GM12878 (cell line): Measurements from ENCODE around the gene CPLX4. TPM values are rescaled to one million over a fixed set of nuclear protein-coding genes. Genes with fewer than 3 reads are reported as not detected.

Experiments
- ATAC-seq: fragments of 200-7000 bp; cut with Tn5 transposase; 3 replicates; pipeline ENCODE4 v1.9.1; 2020; ENCODE audit warnings: mild to moderate bottlenecking, moderate library complexity
- BruUV-seq: library from RNA; stranded (reverse); fragments of 400-500 nt; replicated peaks from 2 replicates; lab custom pipeline; 2021; lab: Mats Ljungman, UMichigan
- CTCF ChIA-PET: fragments of 300-600 bp; sonication (Branson Sonifier 250); formaldehyde crosslinking; extraction: SDS; loops from one replicate; lab custom pipeline; 2021; ENCODE audit warnings: inconsistent platforms; lab: Yijun Ruan, JAX
- POLR2A ChIA-PET: fragments of 350-600 bp; formaldehyde crosslinking; extraction: SDS; loops from one replicate; lab custom pipeline; 2021; ENCODE audit warnings: inconsistent platforms; lab: Charles Lee
- RAD21 ChIA-PET: fragments of 300-600 bp; sonication (Branson Sonifier 250); formaldehyde crosslinking; loops from one replicate; lab custom pipeline; 2023; ENCODE audit warnings: antibody characterized with exemption; ENCODE audit not compliant: unreplicated experiment; lab: Charles Lee
- SMC1A ChIA-PET: fragments of 300-600 bp; sonication (Branson Sonifier 250); formaldehyde crosslinking; loops from one replicate; lab custom pipeline; 2023; ENCODE audit not compliant: unreplicated experiment, uncharacterized antibody; lab: Charles Lee
- DNase-seq: peaks from one replicate; pipeline ENCODE4 v3.0.0-alpha.2; 2011; ENCODE audit warnings: low read depth, low spot score
- FAIRE-seq: peaks from 3 replicates; lab custom pipeline; 2011; peaks lifted over from hg19 to GRCh38; lab: Jason Lieb, UNC
- H2AFZ ChIP-seq: 2 replicates; pipeline ENCODE4 v1.6.0; 2011; ENCODE audit warnings: low read depth, low read length, control low read depth; ENCODE audit not compliant: control insufficient read depth
- H3K27ac ChIP-seq: 2 replicates; pipeline ENCODE4 v1.5.1; 2011; ENCODE audit warnings: control low read depth; ENCODE audit not compliant: control insufficient read depth, insufficient read depth
- H3K27me3 ChIP-seq, 2 experiments: replicated peaks in 1 of 2; 2 replicates each; pipeline versions ENCODE4 v1.6.0 to v1.6.1; 2011; ENCODE audit warnings: low read length in 1 of 2; ENCODE audit not compliant: control insufficient read depth in 2 of 2, insufficient read depth in 2 of 2
- H3K36me3 ChIP-seq, 2 experiments: 2 replicates each; pipeline ENCODE4 v1.5.1; 2011; ENCODE audit warnings: low read length in 1 of 2; ENCODE audit not compliant: control insufficient read depth in 2 of 2, insufficient read depth in 2 of 2
- H3K4me1 ChIP-seq: 2 replicates; pipeline ENCODE4 v1.6.1; 2011; ENCODE audit warnings: mild to moderate bottlenecking, low read length, moderate library complexity, mixed read lengths; ENCODE audit not compliant: control insufficient read depth, insufficient read depth
- H3K4me2 ChIP-seq: 2 replicates; pipeline ENCODE4 v1.6.0; 2011; ENCODE audit warnings: control low read depth; ENCODE audit not compliant: control insufficient read depth, insufficient read depth
- H3K4me3 ChIP-seq: fragments of 200-600 bp; sonication (generic); 2 replicates; pipeline ENCODE4 v1.5.1; 2016
- H3K79me2 ChIP-seq: 2 replicates; pipeline ENCODE4 v1.6.0; 2011; ENCODE audit warnings: low read length; ENCODE audit not compliant: control insufficient read depth, insufficient read depth
- H3K9ac ChIP-seq: 2 replicates; pipeline ENCODE4 v1.8.0; 2011; ENCODE audit warnings: low read length, control low read depth, mixed read lengths; ENCODE audit not compliant: control insufficient read depth, insufficient read depth
- H3K9me3 ChIP-seq: replicated peaks from 3 replicates; pipeline ENCODE4 v1.5.1; 2011; ENCODE audit warnings: mild to moderate bottlenecking, low read length; ENCODE audit not compliant: control insufficient read depth, insufficient read depth
- H4K20me1 ChIP-seq: 2 replicates; pipeline ENCODE4 v1.6.0; 2011; ENCODE audit not compliant: control insufficient read depth, insufficient read depth
- BACH1 ChIP-seq: fragments of 450-650 bp; IDR thresholded peaks from 2 replicates; pipeline ENCODE4 v1.6.1; 2017; ENCODE audit warnings: mild to moderate bottlenecking, borderline replicate concordance
- BCL3 ChIP-seq: IDR thresholded peaks from 2 replicates; pipeline ENCODE4 v1.6.1; 2011; ENCODE audit warnings: borderline replicate concordance, low read depth, mild to moderate bottlenecking, moderate library complexity, low read length; ENCODE audit not compliant: insufficient read depth, poor library complexity, severe bottlenecking
- CREB1 ChIP-seq: IDR thresholded peaks from 2 replicates; pipeline ENCODE4 v1.6.1; 2012; ENCODE audit warnings: low read depth, mild to moderate bottlenecking, inconsistent platforms
- HDAC6 ChIP-seq: fragments of 200-600 bp; sonication (generic); IDR thresholded peaks from one replicate; pipeline ENCODE4 v1.8.0; 2017; ENCODE audit warnings: antibody characterized with exemption; ENCODE audit not compliant: unreplicated experiment
- NFYA ChIP-seq: IDR thresholded peaks from 2 replicates; pipeline ENCODE4 v1.6.1; 2011; ENCODE audit warnings: low read depth, mild to moderate bottlenecking, low read length, improper control_type of control experiment, borderline replicate concordance
- PKNOX1 ChIP-seq: fragments of 450-650 bp; IDR thresholded peaks from 2 replicates; pipeline ENCODE4 v1.6.1; 2016; ENCODE audit warnings: mild to moderate bottlenecking
- SKIL ChIP-seq: fragments of 450-650 bp; IDR thresholded peaks from 2 replicates; pipeline ENCODE4 v1.6.1; 2017; ENCODE audit warnings: mild to moderate bottlenecking, low read depth, inconsistent platforms; ENCODE audit not compliant: poor library complexity, severe bottlenecking
- SMC3 ChIP-seq: IDR thresholded peaks from 2 replicates; pipeline ENCODE4 v1.6.1; 2011; ENCODE audit warnings: low read length, improper control_type of control experiment, borderline replicate concordance
- USF2 ChIP-seq: IDR thresholded peaks from 2 replicates; pipeline ENCODE4 v1.6.1; 2011; ENCODE audit warnings: low read depth, low read length, improper control_type of control experiment, borderline replicate concordance
- WGBS: methylation state at CpG from one replicate; pipeline ENCODE4 v1.1.6; 2016; ENCODE audit warnings: low lambda C conversion rate; ENCODE audit not compliant: insufficient replicate concordance, insufficient coverage; ENCODE audit errors: missing lambda C conversion rate; 5-methylcytosine and 5-hydroxymethylcytosine counted together
- in situ Hi-C: fragments of 300-500 bp; cut with MboI; formaldehyde crosslinking; loops from 9 replicates; pipeline ENCODE4 v1.14.3; 2018; ENCODE audit warnings: mixed read lengths
- intact Hi-C: fragments of 100-400 bp; cut with micrococcal nuclease; formaldehyde crosslinking; loops from one replicate; pipeline ENCODE4 v1.14.2; 2022; ENCODE audit not compliant: unreplicated experiment
- polyA plus RNA-seq, 11 experiments: library from polyadenylated mRNA; depleted of rRNA in 4 of 11; unstranded in 6 of 11; stranded (reverse) in 5 of 11; fragments of >200 nt; fragmentation: Nextera tagmentation in 4 of 11; fragmentation: Illumina TruSeq in 1 of 11; extraction: Ambion mirVana in 4 of 11; extraction: Trizol in 1 of 11; gene quantifications; 1 replicate in 1 of 11; 2 replicates in 10 of 11; pipeline versions ENCODE4 v1.2.1 to v1.2.3, GENCODE V29; 2011 to 2016; ENCODE audit warnings: inconsistent platforms in 2 of 11, missing spikeins in 2 of 11, low read depth in 1 of 11
- total RNA-seq, 4 experiments: library from RNA; depleted of rRNA in 3 of 4; stranded (reverse); fragments of >200 nt in 3 of 4; fragmentation: Illumina TruSeq in 1 of 4; extraction: Trizol in 1 of 4; gene quantifications; 2 replicates each; pipeline versions ENCODE4 v1.2.1 to v1.2.3, GENCODE V29; 2013 to 2021

CPLX4 gene
- total and polyA plus RNA-seq, 10 of the 15 experiments (the other 5 are each of a cell fraction or from before 2014, with no cell fraction given): not detected

- RAD21 ChIA-PET: no interaction called here
- Histone ChIP-seq H4K20me1 (no peaks in the 10 kb centered on the region), H3K4me2 (no peak overlapping the region), H3K36me3 (no peaks in the 10 kb centered on the region), H3K9me3 (no peaks in the 10 kb centered on the region; the same call in 2 of the 3 replicates), H3K4me1 (no peaks in the 10 kb centered on the region), H3K4me3 (no peak overlapping the region), H3K79me2 (no peaks in the 10 kb centered on the region), H3K27ac (no peak overlapping the region), H3K9ac (no peak overlapping the region), H2AFZ (no peak overlapping the region), H3K27me3 (peaks cover 17 to 29% of the 10 kb centered on the region in 2 experiments)
- FAIRE-seq (no peak), DNase-seq (no peak), ATAC-seq (no peak)
- in situ Hi-C loops: no loop called here
- POLR2A ChIA-PET: no interaction called here
- no TSS peak for BruUV-seq
- TF ChIP-seq SMC3 (no peak), HDAC6 (no peak), PKNOX1 (no peak)
- 36% methylated on average over 5 of the region's 5 CpGs for WGBS
- intact Hi-C loops: no loop called here
- SMC1A ChIA-PET: no interaction called here
- CTCF ChIA-PET: no interaction called here
Measured at GRCh38 chr18:59276047-59276446, 42.4 kb downstream of the CPLX4 start.

- RAD21 ChIA-PET: no interaction called here
- no peak overlapping the region for H3K4me3 ChIP-seq
- in situ Hi-C loops (no loop called here), intact Hi-C loops (no loop called here)
- no peak for ATAC-seq
- no peak overlapping the region for H3K4me2 ChIP-seq
- no peaks in the 10 kb centered on the region for H3K36me3 ChIP-seq
- H3K79me2 ChIP-seq: no peaks in the 10 kb centered on the region
- FAIRE-seq: no peak
- no peak overlapping the region for H3K9ac ChIP-seq
- no peaks in the 10 kb centered on the region; the same call in 2 of the 3 replicates for H3K9me3 ChIP-seq
- H3K4me1 ChIP-seq: no peaks in the 10 kb centered on the region
- H3K27ac ChIP-seq: no peak overlapping the region
- no peaks in the 10 kb centered on the region for H4K20me1 ChIP-seq
- WGBS: 1% methylated on average over 6 of the region's 6 CpGs
- CTCF ChIA-PET: no interaction called here
- no peak for DNase-seq
- H2AFZ ChIP-seq: no peak overlapping the region
- BruUV-seq: no TSS peak
- H3K27me3 ChIP-seq: peaks cover 20 to 32% of the 10 kb centered on the region in 2 experiments
- SMC1A ChIA-PET: interaction anchor here (1.4 kb wide), 1 partner anchor 26 kb away, joined by 4 read pairs; no protein-coding TSS in a partner anchor
- POLR2A ChIA-PET: no interaction called here
- TF ChIP-seq HDAC6 (no peak), CREB1 (no peak), USF2 (no peak), NFYA (no peak), BACH1 (no peak), BCL3 (no peak), PKNOX1 (no peak), SKIL (no peak)
Measured at GRCh38 chr18:59275406-59275949, 43.0 kb downstream of the CPLX4 start.
